Chondrocyte (in vitro differentiated cells): Measurements from ENCODE around the gene AP5S1. TPM values are rescaled to one million over a fixed set of nuclear protein-coding genes. Genes with fewer than 3 reads are reported as not detected.
"Not testable (repeated sequence)": the region's sequence is repeated elsewhere in the genome, so short reads cannot be mapped to it uniquely, and the experiment has no call there.

ENCODE experiments used
- DNase-seq: peaks from one replicate; pipeline ENCODE4 v3.0.0; 2021; ENCODE audit warnings: mixed read lengths, low spot score
- H3K27ac Mint-ChIP-seq: one replicate; pipeline ENCODE4 v1.8.0; 2021; ENCODE audit warnings: mild to moderate bottlenecking, moderate library complexity, mixed read lengths; ENCODE audit not compliant: unreplicated experiment
- H3K27me3 Mint-ChIP-seq: 2 replicates; pipeline ENCODE4 v1.8.0; 2021; ENCODE audit warnings: low read depth, mixed read lengths
- H3K36me3 Mint-ChIP-seq: 2 replicates; pipeline ENCODE4 v1.8.0; 2021; ENCODE audit warnings: low read depth, mixed read lengths
- H3K4me1 Mint-ChIP-seq: 2 replicates; pipeline ENCODE4 v1.8.0; 2021; ENCODE audit warnings: low read depth, mild to moderate bottlenecking, mixed read lengths
- H3K4me3 Mint-ChIP-seq: one replicate; pipeline ENCODE4 v1.8.0; 2021; ENCODE audit warnings: mild to moderate bottlenecking, moderate library complexity, mixed read lengths; ENCODE audit not compliant: unreplicated experiment
- H3K9me3 Mint-ChIP-seq: 2 replicates; pipeline ENCODE4 v1.8.0; 2021; ENCODE audit warnings: low read depth, mixed read lengths
- total RNA-seq: library from RNA; stranded (reverse); gene quantifications from 3 replicates; pipeline ENCODE4 v1.2.1, GENCODE V29; 2021
- TF ChIP-seq, protein P1 (sequence below): fragments of 200-600 bp; sonication (generic); IDR thresholded peaks from 2 replicates; pipeline ENCODE4 v1.5.0; 2021; ENCODE audit warnings: antibody characterized with exemption, mild to moderate bottlenecking, moderate library complexity

The AP5S1 gene
- total RNA-seq, 1 donor from 2014 or later = 17.9 TPM

DNA sequence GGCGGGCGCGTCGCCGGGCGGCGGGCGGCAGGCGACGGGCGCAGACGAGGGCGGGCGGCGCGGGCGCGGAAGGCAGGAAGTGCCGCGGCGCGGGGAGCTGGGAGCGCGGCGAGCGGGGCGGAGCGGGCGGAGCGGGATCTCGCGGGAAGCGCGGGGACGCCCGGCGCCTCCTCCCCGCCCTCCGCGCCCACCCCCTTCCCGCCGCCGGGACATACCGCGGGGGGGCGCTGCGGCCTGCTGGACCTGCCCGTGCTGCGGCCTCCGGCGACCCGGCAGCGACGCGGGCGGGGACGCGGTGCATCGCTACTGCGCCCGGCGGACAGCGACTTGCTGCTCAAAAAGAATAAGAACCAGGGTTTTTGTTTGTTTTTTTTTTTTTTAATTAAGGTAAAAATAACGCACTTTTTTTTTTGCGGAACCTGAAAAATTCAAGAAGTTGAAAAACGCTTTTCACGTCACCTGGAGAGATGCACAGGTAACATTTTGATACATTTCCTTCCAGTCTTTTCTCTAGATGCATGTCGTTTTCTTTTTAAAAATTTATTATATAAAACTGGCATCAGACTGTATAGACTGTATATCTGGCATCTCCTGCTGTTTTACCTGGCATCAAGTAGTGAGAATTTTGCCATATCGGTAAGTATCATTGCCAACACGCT is 33.6 kb upstream of the AP5S1 start, which contains the start of gene CENPB:
Gene CENPB (minus strand): TSS at position 76 of the 659 bp plus-strand sequence. CDS start 257 bp downstream, outside the sequence.
- no peaks in the 10 kb centered on the region for H3K27me3 Mint-ChIP-seq
- no peak for DNase-seq
- H3K27ac Mint-ChIP-seq = peak within 1 kb of the TSS; percentile 86
- H3K36me3 Mint-ChIP-seq = no peaks in the 10 kb centered on the region
- H3K9me3 Mint-ChIP-seq = no peaks in the 10 kb centered on the region
- TF ChIP-seq, protein P1, sequence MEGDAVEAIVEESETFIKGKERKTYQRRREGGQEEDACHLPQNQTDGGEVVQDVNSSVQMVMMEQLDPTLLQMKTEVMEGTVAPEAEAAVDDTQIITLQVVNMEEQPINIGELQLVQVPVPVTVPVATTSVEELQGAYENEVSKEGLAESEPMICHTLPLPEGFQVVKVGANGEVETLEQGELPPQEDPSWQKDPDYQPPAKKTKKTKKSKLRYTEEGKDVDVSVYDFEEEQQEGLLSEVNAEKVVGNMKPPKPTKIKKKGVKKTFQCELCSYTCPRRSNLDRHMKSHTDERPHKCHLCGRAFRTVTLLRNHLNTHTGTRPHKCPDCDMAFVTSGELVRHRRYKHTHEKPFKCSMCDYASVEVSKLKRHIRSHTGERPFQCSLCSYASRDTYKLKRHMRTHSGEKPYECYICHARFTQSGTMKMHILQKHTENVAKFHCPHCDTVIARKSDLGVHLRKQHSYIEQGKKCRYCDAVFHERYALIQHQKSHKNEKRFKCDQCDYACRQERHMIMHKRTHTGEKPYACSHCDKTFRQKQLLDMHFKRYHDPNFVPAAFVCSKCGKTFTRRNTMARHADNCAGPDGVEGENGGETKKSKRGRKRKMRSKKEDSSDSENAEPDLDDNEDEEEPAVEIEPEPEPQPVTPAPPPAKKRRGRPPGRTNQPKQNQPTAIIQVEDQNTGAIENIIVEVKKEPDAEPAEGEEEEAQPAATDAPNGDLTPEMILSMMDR = peak; percentile 91
- H3K4me1 Mint-ChIP-seq = peaks cover 35% of the 10 kb centered on the region
- H3K4me3 Mint-ChIP-seq = peak within 1 kb of the TSS; percentile 83

- Mint-ChIP-seq H3K9me3 (no peaks in the 10 kb centered on the region), H3K4me3 (peak overlapping the region; percentile 36), H3K27me3 (no peaks in the 10 kb centered on the region), H3K27ac (peak overlapping the region; percentile 76), H3K36me3 (no peaks in the 10 kb centered on the region), H3K4me1 (peaks cover 34% of the 10 kb centered on the region)
- no peak for DNase-seq
- TF ChIP-seq, protein P1 = no peak
These were observed 32.9 kb upstream of the AP5S1 start for GRCh38 chr20:3787324-3788014.

GRCh38 chr20:3788685-3789155 is 31.6 kb upstream of the AP5S1 start:
- Mint-ChIP-seq H3K9me3 (no peaks in the 10 kb centered on the region), H3K36me3 (no peaks in the 10 kb centered on the region), H3K4me1 (peaks cover 24% of the 10 kb centered on the region), H3K4me3 (no peak overlapping the region), H3K27me3 (no peaks in the 10 kb centered on the region), H3K27ac (no peak overlapping the region)
- no peak for DNase-seq
- TF ChIP-seq, protein P1 = no peak

DNA sequence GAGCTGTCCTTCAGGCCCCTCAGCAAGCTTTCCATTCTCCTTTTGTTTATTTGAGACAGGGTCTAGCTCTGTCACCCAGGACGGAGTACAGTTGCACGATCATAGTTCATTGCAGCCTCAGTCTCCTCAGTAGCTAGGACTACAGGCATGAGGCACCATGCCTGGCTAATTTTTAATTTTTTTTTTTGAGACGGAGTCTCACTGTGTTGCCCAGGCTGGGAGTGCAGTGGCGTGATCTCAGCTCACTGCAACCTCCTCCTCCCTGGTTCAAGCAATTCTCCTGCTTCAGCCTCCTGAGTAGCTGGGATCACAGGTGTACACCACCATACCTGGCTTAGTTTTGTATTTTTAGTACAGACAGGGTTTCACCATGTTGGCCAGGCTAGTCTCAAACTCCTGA is 31.1 kb upstream of the AP5S1 start:
- not testable (repeated sequence) for H3K27ac Mint-ChIP-seq, H3K36me3 Mint-ChIP-seq, H3K9me3 Mint-ChIP-seq, H3K4me3 Mint-ChIP-seq, DNase-seq, H3K27me3 Mint-ChIP-seq
- H3K4me1 Mint-ChIP-seq = peaks cover 21% of the 10 kb centered on the region

DNA sequence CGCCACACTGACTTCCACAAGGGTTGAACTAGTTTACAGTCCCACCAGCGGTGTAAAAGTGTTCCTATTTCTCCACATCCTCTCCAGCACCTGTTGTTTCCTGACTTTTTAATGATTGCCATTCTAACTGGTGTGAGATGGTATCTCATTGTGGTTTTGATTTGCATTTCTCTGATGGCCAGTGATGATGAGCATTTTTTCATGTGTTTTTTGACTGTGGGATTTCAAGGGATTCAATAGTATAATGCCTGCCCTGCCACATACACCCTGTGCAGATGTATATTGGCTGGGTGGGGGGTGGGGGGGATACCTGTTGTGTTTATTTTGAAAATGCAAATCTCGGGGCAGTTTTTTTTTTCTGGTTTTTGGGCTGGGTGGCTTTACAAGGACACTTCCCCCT is 26.2 kb upstream of the AP5S1 start:
- not testable (repeated sequence) for H3K27ac Mint-ChIP-seq, H3K9me3 Mint-ChIP-seq, DNase-seq, H3K36me3 Mint-ChIP-seq, H3K27me3 Mint-ChIP-seq, H3K4me3 Mint-ChIP-seq
- H3K4me1 Mint-ChIP-seq = peaks cover 35% of the 10 kb centered on the region

GRCh38 chr20:3794701-3795420 is 25.5 kb upstream of the AP5S1 start:
- H3K36me3 Mint-ChIP-seq = peaks cover 5% of the 10 kb centered on the region
- H3K27me3 Mint-ChIP-seq = no peaks in the 10 kb centered on the region
- H3K4me1 Mint-ChIP-seq = peaks cover 42% of the 10 kb centered on the region
- TF ChIP-seq, protein P1 = no peak
- DNase-seq = no peak
- peak overlapping the region; percentile 90 for H3K4me3 Mint-ChIP-seq
- no peak overlapping the region for H3K27ac Mint-ChIP-seq
- H3K9me3 Mint-ChIP-seq = no peaks in the 10 kb centered on the region
